ENCODE data around the gene MYO6. TPM values are rescaled to one million over a fixed set of nuclear protein-coding genes. Genes with fewer than 3 reads are reported as not detected.

Gene MYO6
- total RNA-seq, 1 experiment from 2014 or later, result 44.1 TPM

DNA sequence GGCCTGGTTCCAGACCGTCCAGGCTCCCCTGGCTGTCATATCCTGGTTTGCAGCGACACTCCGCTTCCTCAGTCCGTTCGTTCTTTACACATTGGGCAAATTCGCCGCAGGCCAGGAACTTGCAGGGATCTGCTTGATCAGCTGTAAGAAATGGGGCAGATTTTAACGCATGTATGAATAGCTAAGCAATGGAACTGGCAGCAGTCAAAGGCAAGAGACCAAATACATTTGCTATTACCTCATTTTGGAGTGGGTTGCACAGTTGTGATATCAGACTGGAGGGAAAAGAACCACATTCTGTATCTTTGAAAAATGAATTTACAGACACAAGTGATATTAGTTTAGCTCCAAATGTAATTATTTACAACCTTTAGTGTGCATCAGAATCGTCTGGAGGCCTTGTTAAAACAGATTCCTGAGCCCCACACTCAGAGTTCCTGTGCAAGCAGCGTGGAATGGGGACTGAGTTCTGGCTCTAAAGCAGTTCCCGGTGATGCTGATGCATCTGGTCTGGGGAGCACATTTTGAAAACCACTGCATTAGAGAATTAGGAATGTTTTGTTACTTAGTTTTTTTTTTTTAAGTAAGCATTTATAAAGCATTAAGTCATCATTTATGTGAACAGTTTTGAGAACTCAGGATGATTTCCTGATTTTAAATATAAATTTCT lies 182.1 kb downstream of the MYO6 start (continued):
- TF ChIP-seq SIN3A (IDR thresholded peaks at IDR 0.05; ENCODE audit: low read depth), result no peak
- TF ChIP-seq RAD21 (IDR thresholded peaks at IDR 0.05; ENCODE audit: low read depth), result no peak
- no peak for TF ChIP-seq FOSL1 (IDR thresholded peaks at IDR 0.05; ENCODE audit: low read depth)

GRCh38 chr6:75932067-75932466 lies 183.0 kb downstream of the MYO6 start:
- RAD21 ChIA-PET (ENCODE audit: low non-redundant PET in 1 of 2, low total read pairs in 2 of 2, uncharacterized antibody in 2 of 2, unreplicated experiment in 2 of 2), result no interaction called here
- POLR2A ChIA-PET, result no interaction called here
- intact Hi-C loops (cut with micrococcal nuclease), result loop anchor here (10.0 kb wide), 2 partner anchors 753 to 933 kb away; no protein-coding TSS in a partner anchor

More at GRCh38 chr6:75932067-75932466, 183.0 kb downstream of the MYO6 start:
- DNase-seq (ENCODE audit: low read depth, low spot score), result peak; percentile 19
- CTCF ChIA-PET, result interaction anchor here (0.8 to 1.5 kb wide), 5 partner anchors 8 to 751 kb away, joined by 3 to 8 read pairs (median 5); no protein-coding TSS in a partner anchor
- H3K27ac ChIP-seq (ENCODE audit: low read depth, low read length), result no peak overlapping the region
- no peak overlapping the region for H3K4me2 ChIP-seq (ENCODE audit: low read length)
- peak; percentile 73 for ATAC-seq
- no peaks in the 10 kb centered on the region for H3K9me3 ChIP-seq (ENCODE audit: control insufficient read depth in 1 of 2, insufficient read depth in 1 of 2, low read depth in 1 of 2, low read length in 2 of 2)
- H3K79me2 ChIP-seq (ENCODE audit: insufficient read depth, low read length), result no peaks in the 10 kb centered on the region
- no peak overlapping the region for H3K4me3 ChIP-seq (replicated peaks in 1 of 2; ENCODE audit: low read depth in 1 of 2, low read length in 2 of 2)
- no peaks in the 10 kb centered on the region for H3K36me3 ChIP-seq (ENCODE audit: control insufficient read depth in 1 of 2, insufficient read depth in 2 of 2, low read length in 2 of 2)
- TF ChIP-seq POLR2A (IDR thresholded peaks at IDR 0.05; ENCODE audit: borderline replicate concordance, extremely low read depth, insufficient read depth, insufficient read length) (no peak), RAD21 (IDR thresholded peaks at IDR 0.05; ENCODE audit: low read depth) (peak; percentile 67)
- TF ChIP-seq, protein P1, sequence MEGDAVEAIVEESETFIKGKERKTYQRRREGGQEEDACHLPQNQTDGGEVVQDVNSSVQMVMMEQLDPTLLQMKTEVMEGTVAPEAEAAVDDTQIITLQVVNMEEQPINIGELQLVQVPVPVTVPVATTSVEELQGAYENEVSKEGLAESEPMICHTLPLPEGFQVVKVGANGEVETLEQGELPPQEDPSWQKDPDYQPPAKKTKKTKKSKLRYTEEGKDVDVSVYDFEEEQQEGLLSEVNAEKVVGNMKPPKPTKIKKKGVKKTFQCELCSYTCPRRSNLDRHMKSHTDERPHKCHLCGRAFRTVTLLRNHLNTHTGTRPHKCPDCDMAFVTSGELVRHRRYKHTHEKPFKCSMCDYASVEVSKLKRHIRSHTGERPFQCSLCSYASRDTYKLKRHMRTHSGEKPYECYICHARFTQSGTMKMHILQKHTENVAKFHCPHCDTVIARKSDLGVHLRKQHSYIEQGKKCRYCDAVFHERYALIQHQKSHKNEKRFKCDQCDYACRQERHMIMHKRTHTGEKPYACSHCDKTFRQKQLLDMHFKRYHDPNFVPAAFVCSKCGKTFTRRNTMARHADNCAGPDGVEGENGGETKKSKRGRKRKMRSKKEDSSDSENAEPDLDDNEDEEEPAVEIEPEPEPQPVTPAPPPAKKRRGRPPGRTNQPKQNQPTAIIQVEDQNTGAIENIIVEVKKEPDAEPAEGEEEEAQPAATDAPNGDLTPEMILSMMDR (IDR thresholded peaks at IDR 0.05 in 2 of 3, conservative IDR thresholded peaks at IDR 0.05 in 1 of 3; ENCODE audit: borderline replicate concordance in 1 of 3, insufficient read depth in 1 of 3, low read depth in 2 of 3, low read length in 2 of 3), result peak; percentile 49 to 75 (median 72); a peak in 5 of 6 replicates
- TF ChIP-seq, protein P2, sequence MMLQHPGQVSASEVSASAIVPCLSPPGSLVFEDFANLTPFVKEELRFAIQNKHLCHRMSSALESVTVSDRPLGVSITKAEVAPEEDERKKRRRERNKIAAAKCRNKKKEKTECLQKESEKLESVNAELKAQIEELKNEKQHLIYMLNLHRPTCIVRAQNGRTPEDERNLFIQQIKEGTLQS (IDR thresholded peaks at IDR 0.05), result no peak
- H3K27me3 ChIP-seq (ENCODE audit: insufficient read depth, low read length), result no peaks in the 10 kb centered on the region
- no peak overlapping the region for H3K9ac ChIP-seq (ENCODE audit: low read length)
- H2AFZ ChIP-seq (ENCODE audit: low read depth, low read length, poor library complexity, severe bottlenecking), result no peak overlapping the region
- no peaks in the 10 kb centered on the region for H4K20me1 ChIP-seq (ENCODE audit: insufficient read depth)
- H3K4me1 ChIP-seq (ENCODE audit: control insufficient read depth in 1 of 2, insufficient read depth in 2 of 2, low read length in 2 of 2), result peaks cover 0 to 4% of the 10 kb centered on the region in 2 experiments; a peak in 1 of 4 replicates
- BruUV-seq (replicated peaks), result no TSS peak
- H3K9me2 ChIP-seq (ENCODE audit: insufficient read depth), result no peaks in the 10 kb centered on the region

Data from HCT116 (cell line).